ENCODE data around the gene VAV3.
"Not testable (repeated sequence)": the region's sequence is repeated elsewhere in the genome, so short reads cannot be mapped to it uniquely, and the experiment has no call there.

Gene VAV3

DNA sequence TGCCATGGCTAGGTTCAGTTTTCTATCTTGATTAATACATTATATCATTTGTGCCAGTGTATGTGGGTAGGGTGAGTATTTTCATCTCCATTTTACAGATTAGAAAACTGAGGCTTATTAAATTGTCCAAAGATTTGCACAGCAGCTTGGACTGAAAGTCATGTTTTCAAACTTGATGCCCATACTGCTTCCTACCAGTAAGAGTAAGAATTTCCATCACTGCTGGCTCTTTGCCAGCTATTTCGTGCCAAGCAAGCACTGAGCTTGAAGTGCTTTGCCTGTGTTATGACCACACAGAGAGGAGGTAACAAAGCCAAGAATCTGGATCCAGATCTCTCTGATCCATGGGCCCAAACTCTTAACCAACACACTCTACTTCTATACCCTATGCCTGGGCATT, 295.0 kb downstream of the VAV3 start:
- H3K4me1 Mint-ChIP-seq = no peaks in the 10 kb centered on the region
- DNase-seq (no peak), ATAC-seq (no peak)
- H3K4me3 Mint-ChIP-seq = no peak overlapping the region
- H3K27ac Mint-ChIP-seq = no peak overlapping the region
- H3K9me3 Mint-ChIP-seq = no peaks in the 10 kb centered on the region
- H3K27me3 Mint-ChIP-seq = no peaks in the 10 kb centered on the region
- H3K36me3 Mint-ChIP-seq (ENCODE audit: low read depth) = peaks cover 7% of the 10 kb centered on the region

DNA sequence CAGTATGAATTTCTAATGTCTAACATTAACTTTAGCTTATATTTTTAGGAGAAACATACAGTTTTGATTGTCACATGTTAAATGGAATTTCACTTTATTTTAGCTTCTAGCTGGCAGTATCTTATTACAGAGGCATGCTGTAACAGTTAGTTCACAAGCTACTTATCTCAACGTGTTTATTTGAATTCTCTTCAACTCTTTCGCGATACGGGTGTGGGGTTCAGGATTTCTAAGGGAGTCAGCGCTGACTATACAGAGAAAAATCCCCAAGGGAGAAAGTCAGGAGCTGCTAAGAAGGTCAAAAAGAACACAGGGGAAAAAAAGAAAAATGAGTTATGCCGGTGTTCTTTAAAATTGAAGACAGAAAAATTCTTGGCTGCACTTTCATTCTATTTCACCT, 296.2 kb downstream of the VAV3 start:
- Mint-ChIP-seq H3K36me3 (ENCODE audit: low read depth) (peaks cover 2% of the 10 kb centered on the region), H3K4me1 (no peaks in the 10 kb centered on the region)
- no peak for DNase-seq

DNA sequence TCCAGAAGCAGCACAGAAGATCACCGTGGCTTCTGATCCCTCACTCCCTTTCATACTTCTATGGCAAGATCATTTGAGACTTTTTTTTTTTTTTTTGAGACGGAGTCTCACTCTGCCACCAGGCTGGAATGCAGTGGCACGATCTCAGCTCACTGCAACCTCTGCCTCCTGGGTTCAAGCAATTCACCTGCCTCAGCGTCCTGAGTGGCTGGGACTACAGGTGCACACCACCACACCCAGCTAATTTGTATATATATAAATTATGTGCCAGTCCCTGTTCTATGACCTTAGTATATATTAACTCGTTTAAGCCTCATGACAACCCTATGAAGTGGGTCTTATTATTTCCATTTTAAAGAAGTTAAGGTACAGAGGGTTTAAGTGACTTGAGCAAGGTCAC, 298.5 kb downstream of the VAV3 start:
- no peak for ATAC-seq
- Mint-ChIP-seq H3K9me3 (no peaks in the 10 kb centered on the region), H3K4me3 (no peak overlapping the region), H3K27me3 (no peaks in the 10 kb centered on the region), H3K4me1 (no peaks in the 10 kb centered on the region), H3K27ac (no peak overlapping the region), H3K36me3 (ENCODE audit: low read depth) (peaks cover 2% of the 10 kb centered on the region)
- DNase-seq = no peak

More for the DNA sequence above, 296.2 kb downstream of the VAV3 start:
- Mint-ChIP-seq H3K9me3 (no peaks in the 10 kb centered on the region), H3K27me3 (no peaks in the 10 kb centered on the region), H3K27ac (no peak overlapping the region), H3K4me3 (no peak overlapping the region)
- no peak for ATAC-seq

DNA sequence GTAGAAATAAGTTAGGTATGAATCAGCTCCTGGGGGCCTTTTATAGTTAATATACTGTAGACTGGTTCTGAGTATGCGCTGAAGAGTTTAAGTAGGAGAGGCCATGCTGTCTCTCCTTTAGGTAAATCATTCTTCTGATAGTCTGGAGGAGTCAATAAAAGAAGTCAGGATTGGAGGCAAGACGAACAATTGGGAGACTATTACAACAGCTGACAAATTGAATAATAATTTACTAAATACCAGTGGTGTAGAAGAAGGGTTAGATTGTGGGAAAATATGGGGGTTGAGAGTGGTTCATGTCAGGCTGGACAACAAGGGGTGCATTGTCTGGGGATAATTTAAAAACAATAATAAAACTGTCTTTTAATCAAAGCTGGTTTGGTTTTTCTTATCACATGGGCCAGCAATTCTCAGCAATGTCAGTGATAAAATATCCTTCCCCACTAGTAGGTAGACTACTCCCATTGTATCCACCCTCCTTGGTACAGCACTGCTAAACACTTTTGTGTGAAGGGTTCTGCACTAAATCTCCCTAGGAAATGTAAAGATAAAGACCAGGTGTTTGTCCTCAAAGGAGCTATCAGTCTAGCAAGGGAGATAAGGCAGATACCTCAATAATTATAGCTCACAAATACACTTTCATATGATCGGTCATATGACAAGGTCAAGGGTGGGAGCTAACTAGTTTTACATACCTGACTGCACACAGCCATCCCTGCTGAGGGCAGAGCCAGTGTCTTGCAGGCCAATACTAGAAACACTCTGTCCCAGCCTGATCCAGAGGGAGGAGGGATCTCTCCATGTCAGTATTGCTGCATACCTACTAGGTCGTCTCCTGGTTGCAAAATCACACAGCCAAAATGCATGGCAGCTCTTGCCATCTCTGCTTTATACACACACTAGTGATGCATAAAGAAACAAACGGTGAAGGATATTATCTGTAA, 299.7 kb downstream of the VAV3 start:
- peaks cover 2% of the 10 kb centered on the region for H3K36me3 Mint-ChIP-seq (ENCODE audit: low read depth)
- ATAC-seq (no peak), DNase-seq (no peak)
- H3K4me1 Mint-ChIP-seq = no peaks in the 10 kb centered on the region
- H3K27ac Mint-ChIP-seq = no peak overlapping the region
- H3K27me3 Mint-ChIP-seq = no peaks in the 10 kb centered on the region
- no peak overlapping the region for H3K4me3 Mint-ChIP-seq
- H3K9me3 Mint-ChIP-seq = no peaks in the 10 kb centered on the region

DNA sequence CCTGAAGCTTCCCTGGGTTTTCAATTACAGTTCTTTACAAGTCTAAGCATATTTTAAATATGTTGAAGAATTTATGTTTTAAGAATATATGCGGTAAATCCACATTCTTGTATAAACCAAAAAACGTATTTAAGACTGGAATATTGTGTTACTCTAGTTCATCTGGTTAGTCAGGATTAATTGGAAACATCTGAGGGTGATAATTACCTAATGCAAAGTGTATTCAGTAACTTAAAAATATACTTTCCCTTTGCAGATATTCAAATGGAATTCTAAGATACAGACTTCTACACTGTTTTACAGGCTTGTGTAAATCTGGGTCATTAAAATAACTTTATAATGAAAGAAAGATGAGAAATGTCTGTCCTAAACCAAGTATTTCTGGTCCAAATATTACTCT, 302.0 kb downstream of the VAV3 start:
- ATAC-seq (no peak), DNase-seq (no peak)
- no peaks in the 10 kb centered on the region for H3K4me1 Mint-ChIP-seq
- H3K27ac Mint-ChIP-seq = no peak overlapping the region
- no peaks in the 10 kb centered on the region for H3K9me3 Mint-ChIP-seq
- H3K36me3 Mint-ChIP-seq (ENCODE audit: low read depth) = peaks cover 2% of the 10 kb centered on the region
- no peak overlapping the region for H3K4me3 Mint-ChIP-seq
- no peaks in the 10 kb centered on the region for H3K27me3 Mint-ChIP-seq

DNA sequence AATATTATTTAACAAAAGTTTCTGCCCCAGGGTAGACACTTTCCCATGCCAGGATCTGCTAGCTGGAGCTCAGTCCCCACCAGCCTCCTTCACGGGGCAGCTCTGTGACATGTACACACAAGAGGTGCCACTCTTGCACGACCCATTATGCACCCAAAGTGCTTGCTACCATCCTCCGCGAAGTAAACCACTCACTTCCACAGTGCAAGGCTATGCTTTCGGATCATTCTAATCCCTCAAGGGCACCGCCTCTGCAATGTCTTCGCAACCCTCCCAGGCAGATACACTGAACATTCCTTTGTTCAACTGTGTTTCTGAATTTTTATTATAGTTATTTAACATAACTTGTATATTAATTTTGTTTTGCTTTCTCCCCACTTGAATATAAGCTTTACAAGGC, 303.8 kb downstream of the VAV3 start:
- Mint-ChIP-seq H3K36me3 (ENCODE audit: low read depth) (peaks cover 2% of the 10 kb centered on the region), H3K27me3 (no peaks in the 10 kb centered on the region), H3K4me3 (no peak overlapping the region), H3K27ac (no peak overlapping the region), H3K9me3 (no peaks in the 10 kb centered on the region), H3K4me1 (no peaks in the 10 kb centered on the region)
- DNase-seq (no peak), ATAC-seq (no peak)

DNA sequence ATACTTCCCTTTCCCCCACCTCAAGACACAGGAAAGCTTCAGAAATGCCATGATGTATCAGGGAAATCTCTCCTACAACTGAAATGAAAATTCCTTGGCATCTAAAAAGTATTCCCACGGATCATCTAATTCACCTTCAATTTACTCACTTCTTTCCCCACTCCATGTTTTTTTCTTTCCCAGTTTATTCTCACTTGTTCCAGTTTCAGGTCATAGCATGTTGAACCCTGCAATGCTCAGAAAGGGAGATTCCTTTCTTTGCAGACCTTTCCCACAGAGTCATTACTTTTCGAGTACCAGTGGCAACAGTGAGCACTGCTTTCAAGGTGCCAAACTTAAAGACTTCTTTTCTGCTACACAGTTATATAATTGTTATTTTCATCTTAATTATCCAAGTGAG, 305.0 kb downstream of the VAV3 start:
- H3K4me3 Mint-ChIP-seq = no peak overlapping the region
- DNase-seq (no peak), ATAC-seq (no peak)
- H3K4me1 Mint-ChIP-seq = no peaks in the 10 kb centered on the region
- no peak overlapping the region for H3K27ac Mint-ChIP-seq
- no peaks in the 10 kb centered on the region for H3K27me3 Mint-ChIP-seq
- H3K9me3 Mint-ChIP-seq = no peaks in the 10 kb centered on the region
- H3K36me3 Mint-ChIP-seq (ENCODE audit: low read depth) = peaks cover 1% of the 10 kb centered on the region

DNA sequence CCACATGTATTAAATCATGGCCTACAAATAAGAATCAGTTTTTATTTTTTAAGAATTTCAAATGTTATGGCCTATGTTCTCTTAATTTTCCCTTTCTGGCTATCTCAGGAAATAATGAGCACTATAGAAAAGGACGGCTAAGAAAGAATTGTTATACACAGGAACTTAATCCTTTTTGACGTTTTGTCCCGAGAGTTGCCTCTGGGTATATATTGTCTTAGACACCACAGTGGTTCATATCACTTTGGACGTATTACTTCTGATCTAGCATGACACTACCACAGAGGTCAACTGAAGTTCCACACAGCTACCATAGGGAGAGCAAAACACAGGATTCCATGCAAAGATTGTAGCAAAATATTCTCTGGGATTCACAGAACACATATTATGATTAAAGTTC, 307.6 kb downstream of the VAV3 start:
- Mint-ChIP-seq H3K36me3 (ENCODE audit: low read depth) (no peaks in the 10 kb centered on the region), H3K4me3 (no peak overlapping the region), H3K27me3 (no peaks in the 10 kb centered on the region), H3K4me1 (no peaks in the 10 kb centered on the region), H3K9me3 (no peaks in the 10 kb centered on the region), H3K27ac (no peak overlapping the region)
- no peak for DNase-seq
- ATAC-seq = no peak

DNA sequence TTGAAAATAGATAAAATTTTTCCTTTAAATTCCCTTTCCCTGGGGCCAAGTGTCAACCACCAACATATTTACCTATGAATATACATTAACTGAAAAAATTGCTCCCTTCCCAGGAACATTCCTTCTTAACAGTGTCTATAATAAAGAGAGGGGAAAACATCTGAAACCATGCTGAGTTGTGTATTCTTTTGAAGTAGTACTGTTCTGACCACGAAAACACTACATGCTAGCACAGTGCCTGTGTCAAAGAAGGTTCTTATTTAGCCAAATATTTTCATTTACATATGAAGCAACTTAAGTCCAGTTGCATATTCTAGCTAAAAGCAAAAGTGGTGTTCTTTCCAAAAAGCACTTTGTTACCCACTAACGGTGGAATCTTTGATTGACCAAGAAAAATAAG, 311.2 kb downstream of the VAV3 start:
- no peaks in the 10 kb centered on the region for H3K36me3 Mint-ChIP-seq (ENCODE audit: low read depth)
- no peak overlapping the region for H3K27ac Mint-ChIP-seq
- H3K9me3 Mint-ChIP-seq = no peaks in the 10 kb centered on the region
- H3K4me3 Mint-ChIP-seq = no peak overlapping the region
- no peaks in the 10 kb centered on the region for H3K27me3 Mint-ChIP-seq
- no peaks in the 10 kb centered on the region for H3K4me1 Mint-ChIP-seq
- ATAC-seq (no peak), DNase-seq (no peak)

DNA sequence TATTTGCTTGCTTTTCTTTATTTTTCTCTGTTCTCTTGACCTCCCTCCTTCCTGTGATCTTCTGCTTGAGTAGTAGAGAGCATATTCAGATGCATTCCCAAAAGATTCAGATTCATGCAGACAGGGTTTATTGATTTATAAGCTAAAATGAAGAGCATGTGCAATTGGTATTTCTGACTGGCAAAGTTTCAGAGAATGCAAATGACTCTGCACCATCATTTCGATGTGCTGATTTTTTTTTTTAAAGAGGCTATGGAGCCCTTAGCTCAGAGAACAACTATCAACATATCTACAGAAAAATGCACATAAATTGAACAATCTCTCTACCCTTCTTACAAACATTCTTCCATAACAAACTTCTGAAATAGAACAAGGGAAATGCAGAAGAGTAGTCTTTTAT, 312.0 kb downstream of the VAV3 start:
- no peak overlapping the region for H3K27ac Mint-ChIP-seq
- H3K9me3 Mint-ChIP-seq = no peaks in the 10 kb centered on the region
- no peak overlapping the region for H3K4me3 Mint-ChIP-seq
- no peaks in the 10 kb centered on the region for H3K4me1 Mint-ChIP-seq
- ATAC-seq (no peak), DNase-seq (no peak)
- no peaks in the 10 kb centered on the region for H3K36me3 Mint-ChIP-seq (ENCODE audit: low read depth)
- no peaks in the 10 kb centered on the region for H3K27me3 Mint-ChIP-seq

DNA sequence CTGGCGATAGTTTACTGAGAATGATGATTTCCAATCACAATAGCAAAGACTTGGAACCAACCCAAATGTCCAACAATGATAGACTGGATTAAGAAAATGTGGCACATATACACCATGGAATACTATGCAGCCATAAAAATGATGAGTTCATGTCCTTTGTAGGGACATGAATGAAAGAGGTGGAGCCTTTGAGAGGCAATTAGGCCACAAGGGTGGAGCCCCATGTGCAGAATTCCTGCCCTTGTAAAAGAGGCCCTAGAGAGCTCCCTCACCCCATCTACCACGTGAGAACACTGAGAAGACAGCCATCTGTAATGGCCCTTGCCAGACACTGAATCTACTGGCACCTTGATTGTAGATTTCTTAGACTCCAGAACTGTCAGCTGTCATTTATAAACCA, 314.2 kb downstream of the VAV3 start:
- H3K27ac Mint-ChIP-seq; H3K36me3 Mint-ChIP-seq (ENCODE audit: low read depth); H3K4me3 Mint-ChIP-seq; H3K4me1 Mint-ChIP-seq; H3K9me3 Mint-ChIP-seq; DNase-seq; H3K27me3 Mint-ChIP-seq; ATAC-seq: not testable (repeated sequence)

DNA sequence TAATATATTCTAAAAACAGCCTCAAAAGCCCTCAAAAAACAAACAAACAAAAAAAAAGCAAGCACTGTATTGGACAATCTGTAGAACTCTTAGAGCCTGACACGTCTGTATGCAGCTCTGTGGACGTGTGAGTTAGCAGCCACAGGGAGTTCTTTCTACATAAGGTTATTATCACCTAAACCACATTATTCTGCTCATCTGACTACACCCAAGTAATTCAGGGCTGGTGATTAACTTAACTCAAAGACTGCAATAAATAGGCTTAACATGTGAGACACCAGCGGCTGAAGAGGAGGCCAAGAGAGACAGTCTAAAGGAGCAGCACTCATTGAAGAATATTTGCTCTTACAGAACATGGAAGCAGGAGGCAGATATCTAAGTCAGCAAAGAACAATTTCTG, 316.0 kb downstream of the VAV3 start:
- ATAC-seq (no peak), DNase-seq (no peak)
- Mint-ChIP-seq H3K4me1 (no peaks in the 10 kb centered on the region), H3K27me3 (no peaks in the 10 kb centered on the region), H3K36me3 (ENCODE audit: low read depth) (no peaks in the 10 kb centered on the region), H3K4me3 (no peak overlapping the region), H3K27ac (no peak overlapping the region), H3K9me3 (no peaks in the 10 kb centered on the region)

DNA sequence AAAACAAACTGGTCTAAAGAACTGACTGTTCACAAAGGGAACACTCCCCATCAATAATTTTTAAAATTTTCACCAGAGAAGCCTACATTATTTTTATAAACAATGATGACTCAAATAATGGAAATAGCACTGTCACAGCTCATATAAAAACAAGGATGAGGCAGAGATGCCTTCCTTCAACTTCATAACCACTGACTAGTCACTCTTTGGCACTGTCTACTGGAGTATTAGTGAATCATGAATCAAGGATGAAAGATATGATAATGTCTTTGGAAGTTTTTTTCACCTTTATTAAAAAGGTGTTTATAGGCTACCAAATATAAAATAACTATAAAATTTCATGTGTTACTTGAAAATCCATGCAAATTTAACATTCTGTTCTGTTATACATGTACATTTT, 316.9 kb downstream of the VAV3 start:
- H3K27ac Mint-ChIP-seq = no peak overlapping the region
- H3K27me3 Mint-ChIP-seq = no peaks in the 10 kb centered on the region
- H3K4me1 Mint-ChIP-seq = no peaks in the 10 kb centered on the region
- no peak overlapping the region for H3K4me3 Mint-ChIP-seq
- DNase-seq (no peak), ATAC-seq (no peak)
- no peaks in the 10 kb centered on the region for H3K9me3 Mint-ChIP-seq
- no peaks in the 10 kb centered on the region for H3K36me3 Mint-ChIP-seq (ENCODE audit: low read depth)

DNA sequence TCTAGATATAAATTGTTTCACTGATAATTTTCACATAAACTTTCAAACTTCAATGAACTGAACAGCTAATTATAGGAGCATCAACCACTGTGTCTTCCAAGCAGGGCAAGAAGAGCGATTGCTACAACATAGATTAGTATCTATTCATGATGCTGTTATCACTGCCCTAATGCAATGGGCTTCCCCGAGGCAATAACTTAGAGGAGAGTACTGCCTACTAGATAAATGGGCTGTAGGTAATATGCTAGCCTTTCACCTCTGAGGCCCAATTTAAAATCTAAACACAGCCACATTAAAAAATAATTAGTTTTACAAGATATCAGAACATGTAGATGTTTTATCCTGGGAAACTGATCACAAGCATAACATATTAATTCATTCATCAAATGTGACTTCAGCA, 318.0 kb downstream of the VAV3 start:
- H3K4me1 Mint-ChIP-seq = no peaks in the 10 kb centered on the region
- ATAC-seq (no peak), DNase-seq (no peak)
- H3K27me3 Mint-ChIP-seq = no peaks in the 10 kb centered on the region
- no peak overlapping the region for H3K4me3 Mint-ChIP-seq
- H3K27ac Mint-ChIP-seq = no peak overlapping the region
- H3K36me3 Mint-ChIP-seq (ENCODE audit: low read depth) = peaks cover 4% of the 10 kb centered on the region
- no peaks in the 10 kb centered on the region for H3K9me3 Mint-ChIP-seq

DNA sequence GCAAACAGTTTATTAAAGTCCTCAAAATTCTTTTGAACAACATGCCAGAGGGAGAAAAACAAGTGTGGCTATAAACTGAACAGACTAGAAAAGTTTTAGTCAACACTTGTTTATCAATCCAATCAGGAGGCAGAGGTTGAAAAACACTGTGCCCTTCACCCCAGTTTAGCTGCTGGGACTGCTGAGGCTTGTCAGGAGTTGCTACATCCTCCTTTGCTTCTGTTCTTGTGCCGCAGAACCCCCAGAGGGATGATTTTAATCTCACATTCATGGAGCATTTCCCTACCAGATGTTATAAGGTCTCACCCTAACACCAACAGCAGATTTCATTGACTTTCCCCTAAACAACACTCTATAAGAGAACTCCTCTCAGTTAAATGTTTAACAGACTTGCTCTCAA, 321.2 kb downstream of the VAV3 start:
- no peaks in the 10 kb centered on the region for H3K27me3 Mint-ChIP-seq
- H3K4me3 Mint-ChIP-seq = no peak overlapping the region
- H3K9me3 Mint-ChIP-seq = no peaks in the 10 kb centered on the region
- no peak for DNase-seq
- peaks cover 17% of the 10 kb centered on the region for H3K36me3 Mint-ChIP-seq (ENCODE audit: low read depth)
- H3K27ac Mint-ChIP-seq = no peak overlapping the region
- no peak for ATAC-seq
- no peaks in the 10 kb centered on the region for H3K4me1 Mint-ChIP-seq

DNA sequence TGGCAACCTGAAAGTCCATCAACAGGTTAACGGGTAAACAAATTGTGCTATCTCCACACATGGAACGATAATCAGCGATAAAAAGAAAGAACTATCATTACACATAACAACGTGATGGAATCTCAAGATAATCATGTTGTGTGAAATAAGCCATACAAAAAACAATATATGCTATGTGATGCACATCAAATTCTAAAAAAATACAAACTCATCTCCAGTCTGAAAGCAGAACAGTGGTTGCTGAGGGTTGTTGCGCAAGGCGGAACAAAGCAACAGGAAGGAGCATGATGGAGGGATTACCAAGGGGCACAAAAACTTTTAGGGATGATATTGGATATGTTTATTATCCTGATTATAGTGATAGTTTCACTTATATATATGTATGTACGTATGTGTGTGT, 324.8 kb downstream of the VAV3 start:
- H3K27ac Mint-ChIP-seq = no peak overlapping the region
- no peaks in the 10 kb centered on the region for H3K4me1 Mint-ChIP-seq
- no peaks in the 10 kb centered on the region for H3K9me3 Mint-ChIP-seq
- no peak overlapping the region for H3K4me3 Mint-ChIP-seq
- H3K36me3 Mint-ChIP-seq (ENCODE audit: low read depth) = peaks cover 17% of the 10 kb centered on the region
- no peak for DNase-seq
- no peaks in the 10 kb centered on the region for H3K27me3 Mint-ChIP-seq
- no peak for ATAC-seq

Data from activated naive CD8-positive, alpha-beta T cell treated with anti-CD3 and anti-CD28 coated beads, Interleukin-2, amount 50 U/mL, for 24 hours (primary cell).